ENCODE measurements around the gene WHRN. TPM values are rescaled to one million over a fixed set of nuclear protein-coding genes. Genes with fewer than 3 reads are reported as not detected.

Gene WHRN
- total and polyA plus RNA-seq, 2 of the 8 experiments (the other 6 are each of a cell fraction or from before 2014, with no cell fraction given) = 4.4 to 7.7 TPM

GRCh38 chr9:114488398-114489129, 16.7 kb downstream of the WHRN start:
- CTCF ChIA-PET (ENCODE audit: partially characterized antibody) = interaction anchor here (0.6 to 7.1 kb wide), 35 partner anchors 8 to 249 kb away, joined by 3 to 89 read pairs (median 7); partner anchors contain the start of gene WHRN
- H3K4me1 ChIP-seq (replicated peaks in 1 of 4; ENCODE audit: control insufficient read depth in 3 of 4, insufficient read depth in 4 of 4, low read length in 3 of 4) = peaks cover 0 to 3% (median 0%) of the 10 kb centered on the region in 4 experiments; a peak in 3 of 7 replicates
- H3K9me3 ChIP-seq (ENCODE audit: insufficient read depth in 2 of 2, low read depth in 1 of 2, low read length in 1 of 2) = no peaks in the 10 kb centered on the region
- no peak overlapping the region for H3K14ac ChIP-seq (ENCODE audit: insufficient read length)
- H4K20me1 ChIP-seq (replicated peaks in 1 of 2; ENCODE audit: control insufficient read depth in 1 of 2, insufficient read depth in 2 of 2, low read length in 2 of 2) = no peaks in the 10 kb centered on the region
- H3K18ac ChIP-seq (ENCODE audit: extremely low read depth, low read length) = no peak overlapping the region
- no peak overlapping the region for H4K91ac ChIP-seq (replicated peaks; ENCODE audit: insufficient read length, low read length)
- TF ChIP-seq MAFK (IDR thresholded peaks at IDR 0.05; ENCODE audit: low read depth, low read length) (no peak), TEAD4 (IDR thresholded peaks at IDR 0.05; ENCODE audit: low read depth, low read length) (no peak), TCF12 (IDR thresholded peaks at IDR 0.05; ENCODE audit: low read depth, low read length) (no peak), SP1 (IDR thresholded peaks at IDR 0.05; ENCODE audit: low read depth, low read length) (no peak)
- H3K79me2 ChIP-seq (ENCODE audit: control insufficient read depth in 1 of 2, insufficient read depth in 2 of 2, low read length in 2 of 2) = no peaks in the 10 kb centered on the region
- H2BK5ac ChIP-seq (ENCODE audit: low read depth, low read length) = no peak overlapping the region
- H3K79me1 ChIP-seq (ENCODE audit: low read depth, low read length) = no peaks in the 10 kb centered on the region
- no peaks in the 10 kb centered on the region; the same call in 1 of the 2 replicates for H3K23me2 ChIP-seq (ENCODE audit: low read depth, low read length)
- H2BK20ac ChIP-seq (ENCODE audit: low read length) = no peak overlapping the region
- H2BK15ac ChIP-seq (ENCODE audit: low read length) = no peak overlapping the region
- H3K27me3 ChIP-seq (replicated peaks in 1 of 4; ENCODE audit: control insufficient read depth in 3 of 4, extremely low read depth in 1 of 4, insufficient read depth in 3 of 4, low read length in 3 of 4) = no peaks in the 10 kb centered on the region
- no peak overlapping the region for H3K4me3 ChIP-seq (ENCODE audit: extremely low read depth in 1 of 4, insufficient read depth in 2 of 4, low read depth in 3 of 4, low read length in 4 of 4)
- no peak overlapping the region for H2BK12ac ChIP-seq (ENCODE audit: low read depth, low read length)
- WGBS, 2 experiments (ENCODE audit: extremely low coverage in 1 of 2, insufficient coverage in 1 of 2, insufficient read length in 1 of 2, insufficient replicate concordance in 2 of 2, low coverage in 1 of 2, low lambda C conversion rate in 2 of 2, missing lambda C conversion rate in 1 of 2) = 89% methylated on average over 7 of the region's 7 CpGs; no CpG with 5 or more reads in 1 of the 2 experiments
- H4K5ac ChIP-seq (ENCODE audit: insufficient read length, low read depth, low read length) = no peak overlapping the region
- POLR2A ChIA-PET (ENCODE audit: partially characterized antibody) = interaction anchor here (1.5 to 1.8 kb wide), 2 partner anchors 9 to 95 kb away, joined by 3 to 5 read pairs; no protein-coding TSS in a partner anchor
- H3K4me2 ChIP-seq (ENCODE audit: insufficient read depth in 1 of 2, low read depth in 2 of 2, low read length in 2 of 2) = no peak overlapping the region
- H3K23ac ChIP-seq (ENCODE audit: insufficient read length) = no peak overlapping the region
- no peak overlapping the region for H2AK5ac ChIP-seq (ENCODE audit: low read depth, low read length)
- H3K36me3 ChIP-seq (ENCODE audit: control insufficient read depth in 2 of 4, insufficient read depth in 4 of 4, low read length in 3 of 4) = no peaks in the 10 kb centered on the region
- no peak overlapping the region for H2AFZ ChIP-seq (ENCODE audit: low read length)
- H3K4ac ChIP-seq (replicated peaks; ENCODE audit: insufficient read length, low read depth, low read length) = no peak overlapping the region
- DNase-seq (ENCODE audit: low read depth in 1 of 2, low spot score in 2 of 2) (no peak), FAIRE-seq (no peak)
- no peak overlapping the region for H3K9ac ChIP-seq (replicated peaks in 1 of 4; ENCODE audit: extremely low read depth in 1 of 4, low read depth in 3 of 4, low read length in 3 of 4)
- H2BK120ac ChIP-seq (replicated peaks; ENCODE audit: low read depth, low read length) = no peak overlapping the region
- no peak overlapping the region for H3K56ac ChIP-seq (replicated peaks; ENCODE audit: insufficient read length, low read depth, low read length)
- H4K8ac ChIP-seq (ENCODE audit: extremely low read depth, insufficient read depth, low read length) = no peak overlapping the region
- no peak overlapping the region for H3K27ac ChIP-seq (ENCODE audit: low read depth, low read length)

Data from H1 (cell line).